HEK293 (cell line): ENCODE measurements around the gene CD274.

Experiments used
- ZNF596 ChIP-seq: fragments of 450-650 bp; IDR thresholded peaks from 2 replicates; pipeline ENCODE4 v1.5.0; 2018; ENCODE audit warnings: missing biosample characterization, mild to moderate bottlenecking, missing genetic modification characterization, moderate library complexity
- TF ChIP-seq, protein P1 (sequence below): fragments of 450-650 bp; formaldehyde crosslinking; IDR thresholded peaks from 2 replicates; pipeline ENCODE4 v1.5.1; 2016; ENCODE audit warnings: missing biosample characterization, missing genetic modification characterization
- TF ChIP-seq, protein P2 (sequence below): fragments of 450-650 bp; formaldehyde crosslinking; IDR thresholded peaks from 2 replicates; pipeline ENCODE4 v1.5.1; 2016; ENCODE audit warnings: missing biosample characterization, missing genetic modification characterization

DNA sequence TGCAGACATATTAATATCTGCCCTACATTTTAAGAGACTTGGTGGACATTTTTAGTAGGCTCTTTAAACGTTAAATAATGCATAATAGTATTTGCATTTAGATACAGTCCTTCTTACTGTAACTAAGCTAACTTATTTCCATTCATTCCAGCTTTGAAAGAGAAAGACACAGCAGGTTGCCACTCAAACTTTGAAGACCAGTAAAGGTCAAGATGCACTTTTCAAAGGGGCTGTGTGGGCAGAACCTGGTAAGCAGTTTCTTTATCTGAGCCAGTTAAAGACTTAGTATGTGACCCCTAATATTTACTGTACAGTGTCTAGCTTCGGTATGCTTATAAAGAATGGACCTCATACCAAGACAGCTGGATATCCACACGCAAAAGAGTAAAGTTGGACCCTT is 33.4 kb upstream of the CD274 start:
- TF ChIP-seq, protein P1, sequence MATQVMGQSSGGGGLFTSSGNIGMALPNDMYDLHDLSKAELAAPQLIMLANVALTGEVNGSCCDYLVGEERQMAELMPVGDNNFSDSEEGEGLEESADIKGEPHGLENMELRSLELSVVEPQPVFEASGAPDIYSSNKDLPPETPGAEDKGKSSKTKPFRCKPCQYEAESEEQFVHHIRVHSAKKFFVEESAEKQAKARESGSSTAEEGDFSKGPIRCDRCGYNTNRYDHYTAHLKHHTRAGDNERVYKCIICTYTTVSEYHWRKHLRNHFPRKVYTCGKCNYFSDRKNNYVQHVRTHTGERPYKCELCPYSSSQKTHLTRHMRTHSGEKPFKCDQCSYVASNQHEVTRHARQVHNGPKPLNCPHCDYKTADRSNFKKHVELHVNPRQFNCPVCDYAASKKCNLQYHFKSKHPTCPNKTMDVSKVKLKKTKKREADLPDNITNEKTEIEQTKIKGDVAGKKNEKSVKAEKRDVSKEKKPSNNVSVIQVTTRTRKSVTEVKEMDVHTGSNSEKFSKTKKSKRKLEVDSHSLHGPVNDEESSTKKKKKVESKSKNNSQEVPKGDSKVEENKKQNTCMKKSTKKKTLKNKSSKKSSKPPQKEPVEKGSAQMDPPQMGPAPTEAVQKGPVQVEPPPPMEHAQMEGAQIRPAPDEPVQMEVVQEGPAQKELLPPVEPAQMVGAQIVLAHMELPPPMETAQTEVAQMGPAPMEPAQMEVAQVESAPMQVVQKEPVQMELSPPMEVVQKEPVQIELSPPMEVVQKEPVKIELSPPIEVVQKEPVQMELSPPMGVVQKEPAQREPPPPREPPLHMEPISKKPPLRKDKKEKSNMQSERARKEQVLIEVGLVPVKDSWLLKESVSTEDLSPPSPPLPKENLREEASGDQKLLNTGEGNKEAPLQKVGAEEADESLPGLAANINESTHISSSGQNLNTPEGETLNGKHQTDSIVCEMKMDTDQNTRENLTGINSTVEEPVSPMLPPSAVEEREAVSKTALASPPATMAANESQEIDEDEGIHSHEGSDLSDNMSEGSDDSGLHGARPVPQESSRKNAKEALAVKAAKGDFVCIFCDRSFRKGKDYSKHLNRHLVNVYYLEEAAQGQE, result no peak
- TF ChIP-seq, protein P2, sequence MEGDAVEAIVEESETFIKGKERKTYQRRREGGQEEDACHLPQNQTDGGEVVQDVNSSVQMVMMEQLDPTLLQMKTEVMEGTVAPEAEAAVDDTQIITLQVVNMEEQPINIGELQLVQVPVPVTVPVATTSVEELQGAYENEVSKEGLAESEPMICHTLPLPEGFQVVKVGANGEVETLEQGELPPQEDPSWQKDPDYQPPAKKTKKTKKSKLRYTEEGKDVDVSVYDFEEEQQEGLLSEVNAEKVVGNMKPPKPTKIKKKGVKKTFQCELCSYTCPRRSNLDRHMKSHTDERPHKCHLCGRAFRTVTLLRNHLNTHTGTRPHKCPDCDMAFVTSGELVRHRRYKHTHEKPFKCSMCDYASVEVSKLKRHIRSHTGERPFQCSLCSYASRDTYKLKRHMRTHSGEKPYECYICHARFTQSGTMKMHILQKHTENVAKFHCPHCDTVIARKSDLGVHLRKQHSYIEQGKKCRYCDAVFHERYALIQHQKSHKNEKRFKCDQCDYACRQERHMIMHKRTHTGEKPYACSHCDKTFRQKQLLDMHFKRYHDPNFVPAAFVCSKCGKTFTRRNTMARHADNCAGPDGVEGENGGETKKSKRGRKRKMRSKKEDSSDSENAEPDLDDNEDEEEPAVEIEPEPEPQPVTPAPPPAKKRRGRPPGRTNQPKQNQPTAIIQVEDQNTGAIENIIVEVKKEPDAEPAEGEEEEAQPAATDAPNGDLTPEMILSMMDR (tag by site-specific recombination), result no peak
- no peak for TF ChIP-seq ZNF596 (tag by site-specific recombination)
